ENCODE results near the gene CDKN2B-AS1. TPM values are rescaled to one million over a fixed set of nuclear protein-coding genes. Genes with fewer than 3 reads are reported as not detected.

The CDKN2B-AS1 gene
- polyA plus RNA-seq, 3 donors, result 0.08 TPM; not detected in 2

DNA sequence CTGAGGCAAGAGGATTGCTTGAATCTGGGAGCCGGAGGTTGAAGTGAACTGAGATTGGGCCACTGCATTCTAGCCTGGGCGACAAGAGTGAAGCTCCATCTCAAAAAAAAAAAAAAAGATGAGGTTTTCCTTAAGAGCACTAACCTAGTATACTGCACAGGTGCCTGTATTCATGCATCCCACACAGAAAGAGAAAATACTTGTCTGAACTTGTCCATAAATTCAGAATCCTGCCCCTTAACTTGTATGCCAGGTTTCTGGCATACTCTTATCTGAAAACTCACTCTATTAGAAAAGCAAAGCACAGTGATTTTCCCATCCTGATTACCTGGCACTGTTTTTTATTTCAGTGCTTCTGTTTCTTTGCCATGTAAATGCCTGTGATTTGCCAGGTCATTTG is 139.8 kb downstream of the CDKN2B-AS1 start:
- DNase-seq (ENCODE audit: extremely low read depth in 1 of 11, low read depth in 9 of 11, low spot score in 4 of 11), result no peak

DNA sequence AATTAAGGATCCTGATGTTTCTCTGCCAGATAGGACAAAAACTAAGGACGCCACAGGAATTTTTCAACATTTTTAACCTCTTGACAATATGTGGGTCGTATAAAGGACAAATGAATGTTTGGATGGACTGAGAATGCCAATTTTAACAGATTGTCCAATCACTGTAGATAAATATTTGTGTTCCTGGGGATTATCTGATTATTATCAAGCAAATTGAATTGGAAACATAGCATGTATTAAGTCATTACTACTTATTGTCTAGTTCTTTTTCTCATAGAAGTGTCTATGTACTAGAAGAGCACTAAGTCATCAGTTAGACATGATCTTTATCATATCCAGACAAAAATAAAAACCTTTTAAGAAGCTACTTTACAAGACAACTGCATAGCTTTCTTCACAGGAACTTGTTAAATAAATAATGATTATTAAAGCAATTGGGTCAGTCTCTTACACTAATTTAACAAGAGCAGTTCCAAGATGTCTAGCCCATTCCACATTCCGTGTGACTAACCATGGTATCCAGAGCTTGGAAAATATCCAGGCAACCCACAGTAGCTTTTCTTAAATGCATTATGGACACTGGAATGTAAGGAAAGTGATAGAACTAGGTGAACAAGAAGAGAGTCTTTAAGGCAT is 142.0 kb downstream of the CDKN2B-AS1 start:
- DNase-seq (ENCODE audit: extremely low read depth in 1 of 11, low read depth in 9 of 11, low spot score in 4 of 11), result no peak

DNA sequence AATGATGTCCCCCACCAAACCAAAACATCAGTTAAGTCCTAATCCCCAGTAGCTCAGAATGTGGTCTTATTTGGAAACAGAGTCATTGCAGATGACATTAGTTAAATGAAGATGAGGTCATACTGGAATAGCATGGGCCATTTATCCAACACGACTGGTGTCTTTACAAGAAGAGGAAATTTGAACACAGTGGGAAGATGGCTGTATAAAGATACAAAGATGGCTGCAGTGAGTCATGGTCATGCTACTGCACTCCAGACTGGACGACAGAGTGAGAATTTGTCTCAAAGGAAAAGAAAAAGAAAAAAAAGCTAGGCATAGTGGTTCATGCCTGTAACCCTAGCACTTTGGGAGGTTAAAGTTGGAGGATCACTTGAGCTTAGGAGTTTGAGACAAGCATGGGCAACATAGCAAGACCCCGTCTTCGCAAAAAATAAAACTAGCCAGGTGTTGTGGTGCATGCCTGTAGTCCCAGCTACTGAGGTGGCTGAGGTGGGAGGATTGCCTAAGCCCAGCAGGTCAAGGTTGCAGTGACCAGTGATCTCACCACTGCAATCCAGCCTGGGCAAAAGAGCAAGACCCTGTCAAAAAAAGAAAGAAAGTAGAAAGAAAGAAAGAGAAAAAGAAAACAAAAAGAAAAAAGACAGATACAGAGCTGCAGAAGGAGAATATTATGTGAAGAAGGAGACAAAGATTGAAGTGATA is 144.5 kb downstream of the CDKN2B-AS1 start:
- no peak for DNase-seq (ENCODE audit: extremely low read depth in 1 of 11, low read depth in 9 of 11, low spot score in 4 of 11)

DNA sequence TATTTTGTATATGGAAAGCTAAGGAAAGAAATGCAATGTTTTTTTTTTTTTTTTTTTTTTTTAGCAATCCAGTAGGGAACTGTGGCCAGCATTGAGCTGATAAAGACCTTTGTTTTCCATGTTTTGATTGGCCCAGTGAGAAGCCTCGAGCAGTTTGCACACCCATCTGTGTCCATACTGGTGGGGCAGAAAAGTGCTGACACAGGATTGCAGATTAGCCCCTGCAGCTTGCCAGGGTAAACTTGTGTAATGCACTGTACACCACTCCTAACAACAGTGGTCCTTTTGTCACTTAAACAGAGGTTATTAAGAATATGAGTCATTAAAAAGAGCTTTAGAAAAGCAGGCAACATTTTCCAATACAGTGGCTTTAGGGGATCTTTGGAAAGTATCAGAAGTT is 147.3 kb downstream of the CDKN2B-AS1 start:
- DNase-seq (ENCODE audit: extremely low read depth in 1 of 11, low read depth in 9 of 11, low spot score in 4 of 11), result no peak

DNA sequence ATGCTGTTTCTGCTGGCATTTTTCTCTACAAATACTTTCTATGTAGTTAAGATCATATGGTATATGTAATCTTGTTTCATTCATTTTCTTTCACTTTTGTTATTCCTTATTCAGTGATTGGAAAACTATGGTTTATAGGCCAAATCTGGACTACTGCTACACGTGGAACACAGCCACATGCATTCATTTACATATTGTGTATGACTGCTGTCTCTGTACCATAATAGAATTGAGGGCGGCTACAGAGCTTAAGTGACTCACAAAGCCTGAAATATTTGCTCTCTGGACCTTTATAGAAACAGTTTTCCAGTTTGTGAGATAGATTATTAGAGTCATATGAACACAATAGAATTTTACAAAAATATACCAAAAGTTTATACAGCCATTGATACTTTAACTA is 148.1 kb downstream of the CDKN2B-AS1 start:
- DNase-seq (ENCODE audit: extremely low read depth in 1 of 11, low read depth in 9 of 11, low spot score in 4 of 11), result no peak

DNA sequence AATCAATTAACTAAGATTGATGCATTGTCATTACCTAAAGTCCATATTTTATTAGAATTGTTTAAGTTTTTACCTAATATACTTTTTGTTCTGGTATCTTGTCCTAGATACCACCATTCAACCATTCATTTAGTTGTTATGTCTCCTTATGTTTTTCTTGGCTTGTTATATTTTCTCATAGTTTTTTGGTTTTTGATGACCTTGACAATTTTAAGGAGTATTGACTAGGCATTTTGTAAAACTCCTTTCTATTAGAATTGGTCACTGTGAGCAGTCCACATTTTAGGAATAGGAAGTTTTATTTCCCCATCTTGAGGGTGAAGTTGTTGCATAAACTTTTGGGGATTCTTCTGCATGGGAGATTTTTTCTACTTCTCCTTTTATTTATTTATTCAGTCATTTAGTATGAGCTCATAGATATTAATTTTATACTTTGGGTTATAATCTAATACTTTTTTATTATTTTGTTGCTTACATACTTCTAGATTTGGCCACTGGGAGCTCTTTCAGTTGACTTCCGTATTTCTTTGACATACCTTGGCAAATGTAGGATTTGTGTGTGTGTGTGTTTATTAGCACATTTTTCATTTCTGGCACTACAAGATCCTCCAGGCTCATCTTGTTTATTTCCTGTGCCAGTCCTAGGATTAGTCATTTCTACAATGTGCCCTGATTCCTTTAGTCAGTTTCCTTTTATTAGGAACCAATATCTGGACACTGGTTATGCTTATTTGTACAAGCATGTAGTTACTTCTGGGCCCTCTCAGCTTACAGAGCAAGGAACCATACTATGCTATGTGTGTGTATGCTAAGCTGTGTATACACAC is 149.4 kb downstream of the CDKN2B-AS1 start:
- no peak for DNase-seq (ENCODE audit: extremely low read depth in 1 of 11, low read depth in 9 of 11, low spot score in 4 of 11)

DNA sequence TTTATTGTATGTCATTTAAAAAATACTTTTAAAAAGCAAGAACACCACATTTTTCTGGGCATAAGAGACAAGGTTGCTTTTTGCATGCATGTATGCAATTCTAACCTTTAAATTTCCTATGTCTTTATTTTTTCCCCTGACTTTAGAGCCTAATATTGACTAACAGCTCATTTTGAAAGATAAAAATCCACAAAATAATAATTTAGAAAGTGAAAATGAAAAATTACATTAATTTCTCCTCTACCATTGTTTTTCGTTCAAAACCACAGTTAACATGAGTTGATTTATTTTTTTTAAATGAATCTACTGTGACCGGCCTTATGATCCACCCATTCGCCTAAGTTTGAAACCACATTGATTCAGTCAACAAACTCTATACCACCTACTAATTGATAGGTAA is 152.0 kb downstream of the CDKN2B-AS1 start:
- no peak for DNase-seq (ENCODE audit: extremely low read depth in 1 of 11, low read depth in 9 of 11, low spot score in 4 of 11)

DNA sequence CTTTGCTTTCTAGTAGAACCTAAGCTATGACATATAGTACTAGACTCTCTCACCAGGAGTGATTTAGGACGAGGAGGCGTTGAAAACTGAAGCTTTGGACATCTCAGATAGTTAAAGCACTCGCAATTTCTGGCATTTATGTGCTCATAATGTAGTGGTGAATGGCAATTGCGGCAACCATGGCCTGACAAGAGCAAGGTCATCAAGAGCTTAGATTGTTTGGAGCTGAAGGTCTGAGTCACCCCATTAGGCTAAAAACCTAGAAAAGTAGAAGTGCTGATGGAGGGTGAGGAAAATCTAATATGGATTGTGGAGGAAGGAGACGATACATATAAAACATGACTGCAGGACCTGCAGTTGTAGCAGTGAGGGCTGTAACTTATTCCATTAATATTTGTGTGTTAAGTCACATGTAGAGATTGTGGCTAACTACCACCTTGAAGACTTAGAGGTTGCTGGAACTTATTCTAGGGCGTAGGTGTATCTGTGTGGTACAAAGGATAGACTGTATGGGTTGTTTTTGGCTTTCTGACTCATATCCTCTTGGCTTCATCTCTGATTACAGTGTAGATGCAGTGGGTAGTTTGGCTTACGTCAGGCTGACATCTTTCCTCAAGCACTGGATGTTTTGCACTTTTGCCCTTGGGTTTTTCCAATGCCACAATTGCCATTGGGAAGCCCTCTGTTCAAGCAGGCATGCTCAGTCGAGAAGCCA is 153.4 kb downstream of the CDKN2B-AS1 start:
- no peak for DNase-seq (ENCODE audit: extremely low read depth in 1 of 11, low read depth in 9 of 11, low spot score in 4 of 11)

DNA sequence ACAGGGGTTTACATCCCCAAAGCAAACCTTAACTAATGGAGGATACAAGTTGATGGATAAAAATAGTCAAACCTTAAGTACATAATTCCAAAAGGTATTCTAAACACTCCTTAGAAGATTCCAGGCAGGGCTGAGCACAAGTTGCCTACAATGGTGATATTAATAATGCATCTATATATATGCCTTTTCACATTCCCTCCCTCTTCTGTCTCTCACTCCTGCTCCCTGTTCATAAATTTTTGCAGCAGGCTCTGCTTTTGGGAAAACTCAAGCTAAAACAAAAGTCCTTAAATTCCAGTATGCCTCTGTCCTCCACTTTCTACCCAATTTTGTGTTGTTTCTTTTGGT is 153.9 kb downstream of the CDKN2B-AS1 start:
- no peak for DNase-seq (ENCODE audit: extremely low read depth in 1 of 11, low read depth in 9 of 11, low spot score in 4 of 11)

DNA sequence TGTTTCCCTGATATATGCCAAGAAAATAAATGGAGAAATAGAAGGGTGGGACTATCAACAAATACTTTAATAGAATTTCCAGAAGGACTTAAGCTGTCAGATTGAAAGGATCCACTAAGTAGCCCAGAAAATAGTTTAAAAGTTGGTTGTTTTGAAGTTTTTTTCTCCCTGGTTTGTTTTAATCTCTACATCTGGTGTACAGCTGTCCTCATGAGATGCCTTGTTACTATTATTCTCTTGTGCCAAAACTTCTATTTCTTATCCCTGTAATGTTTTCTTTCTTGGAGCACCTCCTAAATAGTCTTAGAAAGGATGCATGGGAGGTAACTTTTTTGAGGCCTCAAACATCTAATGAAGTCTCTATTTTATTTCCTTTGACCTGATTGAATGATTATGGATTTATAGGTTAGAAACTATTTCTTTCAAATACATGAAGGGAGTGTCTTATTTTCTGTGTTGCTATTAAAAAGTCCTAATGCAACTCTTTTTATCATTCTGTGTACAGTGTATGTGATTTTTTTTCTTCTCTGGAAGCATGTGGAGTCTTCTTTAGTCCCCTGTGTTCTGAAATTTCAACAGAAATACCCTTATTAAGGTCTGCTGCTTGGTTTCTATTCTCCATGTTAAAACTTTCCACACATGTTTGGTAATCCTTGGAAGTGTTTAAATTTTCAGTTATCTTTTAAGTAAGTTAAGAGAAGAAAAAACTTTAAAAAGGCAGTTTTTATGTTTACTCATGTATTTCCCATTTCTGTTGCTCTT is 154.5 kb downstream of the CDKN2B-AS1 start:
- DNase-seq (ENCODE audit: extremely low read depth in 1 of 11, low read depth in 9 of 11, low spot score in 4 of 11), result no peak

DNA sequence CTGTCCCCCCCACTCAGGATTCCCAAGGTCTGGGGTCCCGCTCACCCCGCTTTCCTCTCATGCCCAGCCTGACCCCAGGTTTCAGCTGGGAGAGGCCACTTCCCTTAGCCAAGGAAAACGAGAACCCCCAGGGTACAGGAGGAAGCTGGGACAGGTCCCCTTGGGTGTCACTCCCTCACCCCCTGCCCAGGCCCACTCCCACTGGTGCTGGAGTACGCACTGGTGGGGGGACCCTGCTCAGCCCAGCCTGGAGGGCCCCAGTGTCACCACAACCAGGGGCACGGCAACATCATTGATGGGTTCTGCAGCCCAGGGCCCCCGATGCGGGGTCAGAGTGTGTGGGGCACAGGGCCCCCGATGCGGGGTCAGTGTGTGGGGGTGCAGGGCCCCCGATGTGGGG is 159.5 kb downstream of the CDKN2B-AS1 start:
- no peak for DNase-seq (ENCODE audit: extremely low read depth in 1 of 11, low read depth in 9 of 11, low spot score in 4 of 11)

DNA sequence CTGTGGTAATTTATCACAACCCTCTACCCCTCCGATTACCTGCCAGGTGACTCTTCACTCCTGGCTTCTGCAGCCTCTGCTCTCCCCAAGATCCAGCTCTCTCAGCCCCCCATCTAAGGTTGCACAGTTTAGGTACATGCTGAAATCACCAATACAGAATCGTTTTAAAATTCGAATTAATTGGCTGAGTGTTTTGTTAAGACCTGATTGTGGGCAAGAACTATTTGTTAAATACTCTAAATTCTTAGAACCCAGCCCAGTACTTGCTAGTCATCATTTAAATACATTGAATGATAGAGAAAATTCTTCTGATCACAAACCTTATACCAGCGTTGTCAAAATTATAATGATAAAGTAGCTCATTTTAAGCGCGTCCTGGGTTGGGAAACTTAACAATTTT is 162.0 kb downstream of the CDKN2B-AS1 start:
- no peak for DNase-seq (ENCODE audit: extremely low read depth in 1 of 11, low read depth in 9 of 11, low spot score in 4 of 11)

DNA sequence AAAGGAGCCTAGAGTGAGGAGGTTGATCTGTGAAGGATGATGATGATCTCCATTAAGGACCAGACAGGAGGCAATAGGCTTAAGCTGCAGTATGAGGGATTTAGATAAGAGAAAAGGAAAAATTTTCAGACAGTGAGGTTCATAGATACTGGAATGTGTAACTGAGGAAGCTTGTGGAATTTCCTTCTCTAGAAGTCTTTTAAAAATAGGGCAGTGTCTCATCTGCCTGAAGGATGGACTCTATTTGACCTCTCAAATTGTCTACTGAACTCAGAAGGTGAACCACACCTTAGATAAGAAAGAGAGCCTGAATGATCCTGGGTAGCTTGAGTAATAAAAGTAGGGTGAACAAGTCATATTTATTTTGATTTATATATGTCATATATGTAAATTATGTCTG is 162.7 kb downstream of the CDKN2B-AS1 start:
- DNase-seq (ENCODE audit: extremely low read depth in 1 of 11, low read depth in 9 of 11, low spot score in 4 of 11), result no peak

DNA sequence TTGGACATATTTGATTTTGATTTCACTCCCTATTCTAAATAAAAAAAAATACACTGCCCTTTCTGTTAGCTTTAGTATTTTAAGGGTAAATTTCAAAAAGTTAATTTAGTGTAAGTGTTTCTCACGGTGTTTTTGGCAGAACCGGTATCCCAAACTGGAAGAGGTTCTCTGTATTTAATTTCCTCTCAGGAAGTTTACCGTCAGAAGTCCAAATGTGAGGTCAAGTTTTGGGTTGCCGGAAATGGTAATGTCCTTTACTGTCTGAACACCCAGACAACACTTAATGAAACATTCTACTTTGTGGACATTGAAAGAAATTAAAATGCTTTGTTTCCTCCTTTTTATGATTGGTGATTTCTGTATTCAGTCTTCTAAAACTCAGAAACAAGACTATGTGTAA is 163.2 kb downstream of the CDKN2B-AS1 start:
- DNase-seq (ENCODE audit: extremely low read depth in 1 of 11, low read depth in 9 of 11, low spot score in 4 of 11), result no peak

DNA sequence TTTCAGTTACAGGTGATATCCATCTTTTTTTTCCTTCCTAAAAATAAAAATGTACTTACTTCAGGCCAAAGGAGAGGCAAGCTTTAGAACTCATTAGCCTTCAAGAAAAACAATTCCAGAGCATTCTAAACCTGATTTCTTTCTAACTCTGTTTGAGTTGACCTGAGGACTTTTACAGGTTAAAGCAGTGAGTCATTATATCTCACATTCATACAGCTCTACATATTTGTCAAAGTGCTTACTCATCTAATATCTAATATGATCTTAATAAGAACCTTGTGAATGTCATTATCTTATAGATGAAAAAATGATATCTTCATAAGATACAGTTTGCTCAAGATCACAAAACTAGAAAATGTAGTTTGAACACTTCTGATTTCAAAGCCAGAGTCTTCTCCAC is 163.7 kb downstream of the CDKN2B-AS1 start:
- no peak for DNase-seq (ENCODE audit: extremely low read depth in 1 of 11, low read depth in 9 of 11, low spot score in 4 of 11)

DNA sequence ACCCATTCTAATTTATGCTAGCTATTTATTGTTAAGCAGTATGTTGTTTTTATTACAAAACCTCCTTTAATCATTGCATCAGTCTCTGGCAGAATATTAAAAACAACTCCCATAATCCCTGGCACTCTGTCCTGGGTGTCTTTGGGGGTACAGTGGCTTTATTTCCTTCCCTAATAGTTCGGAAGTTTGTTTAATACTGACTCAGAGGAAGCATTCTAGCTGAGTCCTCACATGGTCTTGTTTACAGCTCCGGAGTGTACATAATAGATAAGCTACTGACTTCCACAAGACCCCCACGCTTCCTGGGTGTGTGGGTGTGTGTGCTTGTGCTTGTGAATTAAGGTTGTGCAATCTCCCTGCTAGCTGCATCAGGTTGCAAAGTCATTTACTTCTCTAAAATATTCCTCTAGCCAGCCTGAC is 164.3 kb downstream of the CDKN2B-AS1 start:
- no peak for DNase-seq (ENCODE audit: extremely low read depth in 1 of 11, low read depth in 9 of 11, low spot score in 4 of 11)

DNA sequence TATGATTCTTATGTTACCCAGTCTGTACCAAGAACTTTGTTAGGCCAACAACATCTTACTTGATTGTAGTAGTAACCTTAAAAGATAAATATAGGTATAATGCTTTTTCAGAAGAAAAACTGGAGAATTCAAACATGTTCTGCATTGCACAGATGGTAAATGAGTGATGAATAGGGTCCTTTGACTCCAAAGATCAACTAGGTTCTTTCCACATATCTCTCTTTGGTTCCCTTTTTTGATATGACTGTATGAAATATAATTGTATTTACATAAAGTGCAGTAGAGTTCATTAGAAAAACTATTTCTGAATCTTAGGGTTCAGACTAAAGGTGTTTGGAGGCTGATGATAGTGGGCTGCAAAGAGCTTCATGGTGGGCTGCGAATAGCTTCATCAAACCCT is 165.0 kb downstream of the CDKN2B-AS1 start:
- no peak for DNase-seq (ENCODE audit: extremely low read depth in 1 of 11, low read depth in 9 of 11, low spot score in 4 of 11)

DNA sequence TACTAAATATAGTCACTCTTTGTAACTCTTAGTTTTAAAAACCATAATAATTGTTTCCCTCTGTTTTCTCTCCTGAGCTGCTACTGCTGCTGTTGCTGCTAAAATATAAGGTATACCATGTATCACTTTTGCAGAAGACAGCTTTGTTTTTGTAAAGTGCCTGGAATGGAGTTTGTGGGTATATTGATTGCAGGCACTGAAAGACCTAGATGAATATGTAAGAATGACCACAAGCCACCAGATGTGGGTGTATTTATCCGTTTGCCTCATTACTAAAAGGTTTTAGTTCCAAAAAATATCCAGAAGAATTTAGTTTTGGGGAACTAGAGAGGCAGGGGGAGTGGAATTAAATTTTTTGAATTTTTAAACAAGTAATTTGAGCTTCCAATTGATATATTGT is 165.6 kb downstream of the CDKN2B-AS1 start:
- DNase-seq (ENCODE audit: extremely low read depth in 1 of 11, low read depth in 9 of 11, low spot score in 4 of 11), result no peak

DNA sequence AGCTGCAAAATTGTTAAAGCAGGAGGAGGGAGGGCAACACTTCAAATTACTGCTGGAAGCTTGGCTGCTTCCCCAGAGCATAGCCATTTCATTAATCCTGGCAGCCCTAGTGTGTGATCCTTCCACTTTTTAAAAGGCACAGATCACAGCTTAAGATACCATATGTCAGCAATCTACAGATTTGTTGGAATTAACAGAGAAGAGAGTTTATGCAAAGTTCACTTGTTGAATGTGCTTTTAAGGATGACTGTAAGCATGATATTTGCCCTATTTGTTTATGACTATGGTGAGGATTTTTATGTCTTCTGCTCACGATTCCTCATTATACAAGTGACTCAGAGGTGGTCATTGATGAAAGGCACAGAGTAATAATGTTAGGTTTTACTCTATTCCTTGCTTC is 170.6 kb downstream of the CDKN2B-AS1 start:
- DNase-seq (ENCODE audit: extremely low read depth in 1 of 11, low read depth in 9 of 11, low spot score in 4 of 11), result no peak
